ENCODE results near the gene SOAT2. TPM values are rescaled to one million over a fixed set of nuclear protein-coding genes. Genes with fewer than 3 reads are reported as not detected.

The SOAT2 gene
- total and polyA plus RNA-seq, 2 of the 4 experiments (the other 2 are of a cell fraction), result 0.18 to 0.39 TPM

- intact Hi-C loops (cut with micrococcal nuclease) (loop anchor here (1.0 to 2.0 kb wide), 2 partner anchors 21 to 102 kb away; partner anchors contain the start of genes CSAD and ZNF740), in situ Hi-C loops (cut with MboI; ENCODE audit: low sequenced_read_pairs) (no loop called here), dilution Hi-C loops (cut with HindIII; ENCODE audit: low sequenced_read_pairs, unreplicated experiment) (no loop called here)
- peaks cover 12% of the 10 kb centered on the region; the same call in 1 of the 2 replicates for H3K9me1 ChIP-seq (ENCODE audit: insufficient read depth, low read length)
- peaks cover 23% of the 10 kb centered on the region for H3K36me3 ChIP-seq (ENCODE audit: control insufficient read depth, insufficient read depth, low read length)
- H2AK9ac ChIP-seq (replicated peaks; ENCODE audit: low read depth, low read length, poor library complexity), result peak overlapping the region; percentile 98
- peak overlapping the region; percentile 82 for H2BK5ac ChIP-seq (ENCODE audit: low read depth, low read length, poor library complexity, severe bottlenecking)
- peak overlapping the region; percentile 96 for H3K14ac ChIP-seq (replicated peaks; ENCODE audit: low read depth, low read length)
- peak; percentile 29 for DNase-seq
- H3K9me3 ChIP-seq (ENCODE audit: control insufficient read depth, insufficient read depth, low read length), result no peaks in the 10 kb centered on the region
- H2AFZ ChIP-seq (replicated peaks; ENCODE audit: low read length, poor library complexity), result peak overlapping the region; percentile 88
- peak overlapping the region; percentile 91 for H3K4me2 ChIP-seq (ENCODE audit: low read depth, low read length)
- ChIA-PET POLR2A (ENCODE audit: unreplicated experiment) (interaction anchor here (0.6 to 1.4 kb wide), 10 partner anchors 13 to 430 kb away, joined by 3 to 17 read pairs (median 7); partner anchors contain the start of genes CSAD and ZNF740), CTCF (interaction anchor here (1.0 kb wide), 1 partner anchor 20 kb away, joined by 6 read pairs; no protein-coding TSS in a partner anchor)
- H4K20me1 ChIP-seq (ENCODE audit: insufficient read depth, low read length), result no peaks in the 10 kb centered on the region
- H2BK120ac ChIP-seq (ENCODE audit: low read depth, low read length), result peak overlapping the region; percentile 74; the same call in 1 of the 2 replicates
- peak overlapping the region; percentile 41 to 94 for H4K8ac ChIP-seq (ENCODE audit: low read depth in 2 of 2, low read length in 2 of 2)
- peaks cover 11% of the 10 kb centered on the region for H3K4me1 ChIP-seq (ENCODE audit: control insufficient read depth, insufficient read depth, low read length)
- H4K5ac ChIP-seq (ENCODE audit: low read depth, low read length), result peak overlapping the region; percentile 79
- H3K23ac ChIP-seq (ENCODE audit: low read depth, low read length), result peak overlapping the region; percentile 88
- H3K18ac ChIP-seq (ENCODE audit: low read depth, low read length), result peak overlapping the region; percentile 15
- H2BK15ac ChIP-seq (ENCODE audit: low read depth, low read length), result 0 out of 3 replicates have a peak overlapping the region, but pooled peaks have one; percentile 10
- peak overlapping the region; percentile 91 for H3K9ac ChIP-seq (ENCODE audit: low read depth, low read length)
- H3K56ac ChIP-seq (ENCODE audit: extremely low read depth, insufficient read depth, low read length), result peak overlapping the region; percentile 87
- peak overlapping the region; percentile 97 for H3K4ac ChIP-seq (ENCODE audit: low read depth, low read length)
- peak overlapping the region; percentile 80 for H3K4me3 ChIP-seq (ENCODE audit: insufficient read depth, low read depth, low read length)
- peak overlapping the region; percentile 83 for H4K91ac ChIP-seq (ENCODE audit: insufficient read depth, low read depth, low read length)
- 6% methylated on average over 10 of the region's 25 CpGs; no CpG with 5 or more reads in 1 of the 2 experiments for WGBS, 2 experiments (ENCODE audit: extremely low coverage in 2 of 2, insufficient read length in 1 of 2)
- ATAC-seq (ENCODE audit: low read depth), result peak; percentile 0; the same call in 1 of the 2 replicates
- H2AK5ac ChIP-seq (ENCODE audit: low read depth, low read length), result peak overlapping the region; percentile 97
- H3K27ac ChIP-seq (ENCODE audit: insufficient read depth, low read length), result peak overlapping the region; percentile 88
- no peak overlapping the region for H2BK20ac ChIP-seq (ENCODE audit: low read depth, low read length)
- H3K27me3 ChIP-seq (ENCODE audit: control insufficient read depth, insufficient read depth, low read length), result no peaks in the 10 kb centered on the region
- H3K79me1 ChIP-seq (ENCODE audit: low read depth in 1 of 2, low read length in 2 of 2), result peaks cover 16 to 39% of the 10 kb centered on the region in 2 experiments
- BruUV-seq (replicated peaks), result TSS peak; percentile 73
- TF ChIP-seq POLR2A (IDR thresholded peaks at IDR 0.05; ENCODE audit: low read depth, low read length) (no peak), MXI1 (IDR thresholded peaks at IDR 0.05; ENCODE audit: borderline replicate concordance, low read depth, low read length) (0 out of 2 replicates have a peak, but pooled peaks have one; percentile 61), USF2 (IDR thresholded peaks at IDR 0.05; ENCODE audit: low read depth, low read length) (peak; percentile 63), RCOR1 (IDR thresholded peaks at IDR 0.05; ENCODE audit: insufficient replicate concordance, low read length) (no peak), BHLHE40 (IDR thresholded peaks at IDR 0.05; ENCODE audit: low read depth, low read length) (no peak), RAD21 (IDR thresholded peaks at IDR 0.05; ENCODE audit: low read length) (no peak), SMC3 (IDR thresholded peaks at IDR 0.05; ENCODE audit: low read depth, low read length) (no peak), FOS (IDR thresholded peaks at IDR 0.05; ENCODE audit: low read depth, low read length) (no peak), CEBPB (IDR thresholded peaks at IDR 0.05; ENCODE audit: low read depth, low read length) (no peak), CHD1 (IDR thresholded peaks at IDR 0.05; ENCODE audit: low read depth, low read length) (no peak), ELK1 (IDR thresholded peaks at IDR 0.05; ENCODE audit: borderline replicate concordance, low read depth, low read length) (no peak), MAFK (IDR thresholded peaks at IDR 0.05; ENCODE audit: low read depth, low read length) (no peak), RFX5 (IDR thresholded peaks at IDR 0.05; ENCODE audit: low read depth, low read length) (no peak), NFE2L2 (IDR thresholded peaks at IDR 0.05; ENCODE audit: low read depth, low read length) (no peak), MAZ (IDR thresholded peaks at IDR 0.05; ENCODE audit: borderline replicate concordance, low read depth, low read length) (no peak)
Measured at GRCh38 chr12:53078425-53079225, 24.7 kb upstream of the SOAT2 start.
